HS-5 (cell line): ENCODE results near the gene AKIRIN1.
"Not testable (repeated sequence)": the region's sequence is repeated elsewhere in the genome, so short reads cannot be mapped to it uniquely, and the experiment has no call there.

Experiments used
- DNase-seq: peaks from one replicate; pipeline ENCODE4 v3.0.0-alpha.2; 2012; ENCODE audit warnings: low read depth

AKIRIN1 gene

GRCh38 chr1:38990738-38991637 is at the start of gene AKIRIN1:
TSS of gene AKIRIN1 (plus strand) at chr1:38991276. CDS start at chr1:38991381, 105 bp downstream.
- DNase-seq, result peak; percentile 64

- no peak for DNase-seq
Measured at GRCh38 chr1:38941527-38942019, 49.5 kb upstream of the AKIRIN1 start, which contains the start of gene RHBDL2. TSS of gene RHBDL2 (minus strand) at chr1:38941830. CDS start at chr1:38919212, 22,618 bp downstream.

- no peak for DNase-seq
Measured at GRCh38 chr1:38942664-38943428, 48.2 kb upstream of the AKIRIN1 start.

- DNase-seq, result no peak
Measured at GRCh38 chr1:38944547-38944946, 46.5 kb upstream of the AKIRIN1 start.

GRCh38 chr1:38950553-38950952 is 40.5 kb upstream of the AKIRIN1 start:
- DNase-seq, result no peak

GRCh38 chr1:38953433-38953860 is 37.6 kb upstream of the AKIRIN1 start:
- DNase-seq, result no peak

- peak; percentile 29 for DNase-seq
Measured at GRCh38 chr1:38958967-38959366, 32.1 kb upstream of the AKIRIN1 start.

- DNase-seq, result peak; percentile 85
Measured at GRCh38 chr1:38962113-38962512, 29.0 kb upstream of the AKIRIN1 start.

GRCh38 chr1:38962560-38962959 is 28.5 kb upstream of the AKIRIN1 start:
- DNase-seq, result peak; percentile 25

GRCh38 chr1:38964140-38964548 is 26.9 kb upstream of the AKIRIN1 start:
- no peak for DNase-seq

GRCh38 chr1:38973145-38973544 is 17.9 kb upstream of the AKIRIN1 start:
- DNase-seq, result not testable (repeated sequence)

GRCh38 chr1:38973659-38974437 is 17.2 kb upstream of the AKIRIN1 start:
- DNase-seq, result no peak

GRCh38 chr1:38977399-38978244 is 13.5 kb upstream of the AKIRIN1 start:
- DNase-seq, result not testable (repeated sequence)

- not testable (repeated sequence) for DNase-seq
Measured at GRCh38 chr1:38978245-38978542, 12.9 kb upstream of the AKIRIN1 start.

- DNase-seq, result not testable (repeated sequence)
Measured at GRCh38 chr1:38979380-38979779, 11.7 kb upstream of the AKIRIN1 start.

- no peak for DNase-seq
Measured at GRCh38 chr1:38989979-38990378, 1.1 kb upstream of the AKIRIN1 start.

GRCh38 chr1:38990386-38990737 is 714 bp upstream of the AKIRIN1 start:
- no peak for DNase-seq

- DNase-seq, result no peak
Measured at GRCh38 chr1:38991638-38992411, 749 bp downstream of the AKIRIN1 start.

- DNase-seq, result no peak
Measured at GRCh38 chr1:38992412-38993111, 1.5 kb downstream of the AKIRIN1 start.

- DNase-seq, result no peak
Measured at GRCh38 chr1:38994196-38994595, 3.1 kb downstream of the AKIRIN1 start.
